NCI-H1694 (cell line): ENCODE results near the gene FBXL4.
A peak's percentile ranks its signal among the peaks of the same experiment; 100 is the strongest.

Experiments used
- DNase-seq: peaks from one replicate; lab custom pipeline; 2025; lab: John Stamatoyannopoulos, UW

Gene FBXL4

DNA sequence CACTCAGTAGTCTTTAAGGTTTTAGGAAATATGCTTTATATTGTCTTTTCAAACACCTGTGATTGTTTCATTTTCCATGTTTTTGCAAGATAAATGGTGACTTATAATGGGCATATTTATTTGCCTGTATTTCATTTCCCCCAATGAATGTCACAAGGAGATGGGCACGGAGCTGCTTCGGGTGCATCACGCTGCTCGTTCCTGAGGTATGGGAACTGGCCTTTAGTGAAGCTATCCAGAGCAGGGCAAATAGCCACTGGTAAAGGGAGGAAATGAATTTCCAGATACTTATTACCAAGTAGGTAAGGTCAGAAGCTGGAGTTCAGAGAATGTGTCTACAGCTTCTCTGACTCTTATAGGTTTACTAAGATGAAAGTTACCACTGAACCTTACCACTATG is 109.7 kb downstream of the FBXL4 start:
- no peak for DNase-seq

DNA sequence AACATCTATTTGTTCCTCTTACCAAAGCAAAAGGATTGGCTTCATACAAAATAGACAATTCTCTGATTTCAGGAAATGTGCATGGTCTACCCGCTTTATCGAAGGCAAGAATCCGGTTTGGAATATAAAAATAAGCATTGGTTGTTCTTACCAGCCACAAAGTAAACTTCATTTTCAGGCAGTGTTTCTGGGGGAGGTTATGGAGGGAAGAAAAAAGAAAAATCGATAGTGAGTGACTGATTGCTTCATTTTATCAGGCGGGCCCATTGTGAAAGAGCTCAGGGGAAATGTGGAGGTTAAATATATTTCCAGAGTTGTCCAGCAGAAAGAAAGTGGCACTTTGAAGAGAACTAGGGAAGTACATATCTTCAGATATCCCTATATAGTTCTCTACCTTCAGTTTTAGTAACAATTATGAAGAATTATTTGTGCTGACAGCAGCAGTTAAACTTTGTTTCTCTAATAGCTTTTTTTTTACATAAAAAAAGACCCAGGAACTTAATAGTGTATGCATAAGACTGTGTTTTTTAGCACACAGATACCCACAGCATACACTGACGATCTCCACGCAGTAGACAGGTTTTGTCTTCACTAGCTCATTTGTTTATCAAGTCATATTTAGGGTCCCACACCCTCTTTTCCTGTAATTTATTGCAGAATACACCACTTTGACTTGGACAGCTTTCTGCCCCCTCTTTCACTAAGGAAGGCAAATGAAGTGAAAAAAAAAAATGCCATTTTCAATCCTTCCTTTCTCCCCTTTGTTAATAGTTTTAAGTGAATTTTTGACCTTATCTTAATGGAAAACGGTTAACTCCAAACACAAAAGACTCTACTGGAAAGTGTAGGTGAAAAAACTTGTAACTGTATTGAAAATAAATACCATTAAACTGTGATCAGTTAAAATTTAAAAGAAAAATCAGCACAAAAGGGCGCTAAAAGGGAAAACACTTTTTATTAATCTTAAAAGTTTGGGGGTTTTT is 110.5 kb downstream of the FBXL4 start:
- DNase-seq: no peak

DNA sequence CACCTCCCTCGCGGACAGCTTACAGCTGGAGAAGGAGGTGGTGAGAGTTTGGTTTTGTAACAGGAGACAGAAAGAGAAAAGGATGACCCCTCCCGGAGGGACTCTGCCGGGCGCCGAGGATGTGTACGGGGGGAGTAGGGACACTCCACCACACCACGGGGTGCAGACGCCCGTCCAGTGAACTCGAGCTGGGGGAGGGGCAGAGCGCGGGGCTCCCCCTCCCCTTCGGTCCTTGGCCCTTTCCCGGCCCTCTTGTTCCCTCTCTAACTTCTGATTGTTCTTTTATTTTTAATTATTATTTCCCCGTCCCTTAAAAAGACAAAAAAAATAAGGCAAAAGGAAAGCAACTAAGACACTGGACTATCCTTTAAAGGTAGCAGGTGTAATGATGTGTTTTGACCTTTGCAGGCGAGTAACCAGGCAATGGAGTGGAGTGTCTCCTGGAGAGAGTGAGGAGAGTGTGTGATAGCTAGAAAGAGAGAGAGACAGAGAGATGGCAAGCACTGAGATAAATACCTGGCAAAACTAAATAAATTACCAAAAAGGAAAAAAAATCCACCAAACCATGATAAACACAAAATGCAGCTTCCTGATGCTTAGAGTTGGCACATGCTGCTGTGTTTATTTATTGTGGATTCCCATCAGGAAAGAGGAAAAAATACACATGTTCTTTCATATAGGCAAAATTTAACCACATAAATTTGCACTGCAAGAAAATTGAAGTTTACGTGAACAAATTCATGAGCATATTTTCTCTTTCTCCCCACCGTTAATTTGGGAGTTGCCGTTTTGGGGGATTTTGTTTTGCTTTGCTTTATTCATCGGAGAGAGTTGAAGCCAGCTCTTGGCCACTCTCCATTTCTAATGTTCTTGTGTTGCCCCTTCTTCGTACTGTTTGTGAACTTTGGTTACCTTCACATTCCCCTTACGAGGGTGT is 111.5 kb downstream of the FBXL4 start:
- no peak for DNase-seq

DNA sequence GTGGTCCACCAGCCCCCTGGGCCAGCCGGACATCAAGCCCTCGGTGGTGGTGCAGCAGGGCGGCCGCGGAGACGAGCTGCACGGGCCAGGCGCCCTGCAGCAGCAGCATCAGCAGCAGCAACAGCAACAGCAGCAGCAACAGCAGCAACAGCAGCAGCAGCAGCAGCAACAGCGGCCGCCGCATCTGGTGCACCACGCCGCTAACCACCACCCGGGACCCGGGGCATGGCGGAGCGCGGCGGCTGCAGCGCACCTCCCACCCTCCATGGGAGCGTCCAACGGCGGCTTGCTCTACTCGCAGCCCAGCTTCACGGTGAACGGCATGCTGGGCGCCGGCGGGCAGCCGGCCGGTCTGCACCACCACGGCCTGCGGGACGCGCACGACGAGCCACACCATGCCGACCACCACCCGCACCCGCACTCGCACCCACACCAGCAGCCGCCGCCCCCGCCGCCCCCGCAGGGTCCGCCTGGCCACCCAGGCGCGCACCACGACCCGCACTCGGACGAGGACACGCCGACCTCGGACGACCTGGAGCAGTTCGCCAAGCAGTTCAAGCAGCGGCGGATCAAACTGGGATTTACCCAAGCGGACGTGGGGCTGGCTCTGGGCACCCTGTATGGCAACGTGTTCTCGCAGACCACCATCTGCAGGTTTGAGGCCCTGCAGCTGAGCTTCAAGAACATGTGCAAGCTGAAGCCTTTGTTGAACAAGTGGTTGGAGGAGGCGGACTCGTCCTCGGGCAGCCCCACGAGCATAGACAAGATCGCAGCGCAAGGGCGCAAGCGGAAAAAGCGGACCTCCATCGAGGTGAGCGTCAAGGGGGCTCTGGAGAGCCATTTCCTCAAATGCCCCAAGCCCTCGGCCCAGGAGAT is 112.4 kb downstream of the FBXL4 start:
- DNase-seq: no peak

DNA sequence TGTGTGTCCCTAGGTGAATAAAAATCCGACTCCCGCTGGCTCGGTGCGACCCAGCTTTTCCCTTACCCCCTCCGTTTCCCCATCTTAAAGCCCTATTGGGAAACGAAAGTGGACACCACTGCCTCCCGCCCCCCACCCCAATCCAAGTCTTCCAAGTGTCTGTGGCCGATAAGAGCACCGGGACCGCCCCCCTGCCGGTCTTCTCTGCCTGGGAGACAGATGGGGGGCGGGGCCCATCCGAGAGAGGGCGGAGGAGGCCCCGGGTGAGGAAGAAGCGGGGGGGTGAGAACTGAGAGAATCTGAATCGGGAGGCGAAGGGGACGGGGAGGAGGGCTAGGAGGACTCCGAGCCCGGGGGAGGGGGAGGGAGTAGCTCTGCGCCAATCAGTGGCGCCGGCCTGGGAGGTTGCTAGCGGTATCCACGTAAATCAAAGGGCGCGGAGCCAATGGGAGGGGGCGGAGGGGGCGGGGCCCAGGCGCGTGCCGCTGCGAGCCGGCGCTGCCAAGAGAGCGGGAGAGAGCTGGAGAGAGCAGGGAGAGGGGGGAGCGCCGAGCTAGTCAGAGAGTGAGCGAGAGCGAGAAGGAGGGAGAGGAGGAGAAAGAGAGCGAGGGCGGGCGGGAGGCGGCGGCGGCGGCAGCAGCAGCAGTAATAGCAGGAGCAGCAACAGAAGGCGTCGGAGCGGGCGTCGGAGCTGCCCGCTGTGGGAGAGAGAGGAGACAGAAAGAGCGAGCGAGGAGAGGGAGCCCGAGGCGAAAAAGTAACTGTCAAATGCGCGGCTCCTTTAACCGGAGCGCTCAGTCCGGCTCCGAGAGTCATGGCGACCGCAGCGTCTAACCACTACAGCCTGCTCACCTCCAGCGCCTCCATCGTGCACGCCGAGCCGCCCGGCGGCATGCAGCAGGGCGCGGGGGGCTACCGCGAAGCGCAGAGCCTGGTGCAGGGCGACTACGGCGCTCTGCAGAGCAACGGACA is 113.4 kb downstream of the FBXL4 start, which contains the start of gene POU3F2:
Gene POU3F2, plus strand, starts transcription at position 515 of the 972 bp plus-strand sequence. Its CDS starts 300 bp downstream, at position 815.
- peak; percentile 60 for DNase-seq

DNA sequence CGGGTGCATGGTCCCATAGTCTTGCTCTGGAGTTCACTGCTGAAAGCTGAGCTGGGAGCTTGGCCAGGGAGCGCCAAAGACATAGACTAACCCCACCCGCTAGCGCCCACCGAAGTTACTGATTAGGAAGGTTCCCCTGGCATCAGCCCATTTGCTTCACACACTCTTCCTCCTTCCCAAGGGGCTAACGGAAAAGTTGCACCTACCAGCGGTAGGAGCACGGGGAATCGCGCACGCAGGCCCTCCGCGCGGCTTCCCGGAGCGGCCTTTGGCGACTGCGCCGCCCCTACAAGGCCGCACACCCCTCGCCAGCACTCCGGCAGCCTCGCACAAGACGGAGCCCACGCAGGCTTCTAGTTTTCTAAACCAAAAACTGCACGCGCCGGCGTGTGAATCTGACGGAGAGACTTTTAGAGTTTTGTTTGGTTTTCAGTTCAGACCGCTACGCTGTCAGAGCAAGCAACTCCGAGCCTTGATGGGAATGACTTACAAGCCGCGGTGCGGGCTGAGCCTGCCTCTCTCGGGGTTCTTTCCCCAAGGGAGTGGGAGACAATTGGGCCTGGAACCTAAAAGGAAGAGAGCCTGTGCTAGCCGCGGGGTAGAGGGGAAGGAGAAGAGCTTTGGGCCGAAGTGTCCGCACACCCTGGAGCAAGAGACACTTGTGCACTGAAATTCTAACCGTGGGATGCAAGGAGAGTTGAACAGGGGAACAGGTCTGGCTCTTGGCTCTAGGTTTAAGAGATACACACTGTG is 114.3 kb downstream of the FBXL4 start:
- DNase-seq: no peak

DNA sequence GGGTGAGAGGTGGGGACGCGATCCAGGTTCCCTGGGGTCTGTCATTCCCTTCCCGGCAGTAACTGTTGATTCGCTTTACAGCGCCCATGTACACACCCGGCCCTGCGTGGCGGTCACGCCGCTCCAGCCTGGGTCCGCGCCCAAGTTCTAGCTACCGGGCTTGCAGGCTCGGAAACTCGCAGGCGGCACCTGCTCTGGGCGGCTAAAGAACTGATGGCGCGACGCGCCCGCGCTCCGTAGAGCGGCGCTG is 114.8 kb downstream of the FBXL4 start:
- DNase-seq: no peak

DNA sequence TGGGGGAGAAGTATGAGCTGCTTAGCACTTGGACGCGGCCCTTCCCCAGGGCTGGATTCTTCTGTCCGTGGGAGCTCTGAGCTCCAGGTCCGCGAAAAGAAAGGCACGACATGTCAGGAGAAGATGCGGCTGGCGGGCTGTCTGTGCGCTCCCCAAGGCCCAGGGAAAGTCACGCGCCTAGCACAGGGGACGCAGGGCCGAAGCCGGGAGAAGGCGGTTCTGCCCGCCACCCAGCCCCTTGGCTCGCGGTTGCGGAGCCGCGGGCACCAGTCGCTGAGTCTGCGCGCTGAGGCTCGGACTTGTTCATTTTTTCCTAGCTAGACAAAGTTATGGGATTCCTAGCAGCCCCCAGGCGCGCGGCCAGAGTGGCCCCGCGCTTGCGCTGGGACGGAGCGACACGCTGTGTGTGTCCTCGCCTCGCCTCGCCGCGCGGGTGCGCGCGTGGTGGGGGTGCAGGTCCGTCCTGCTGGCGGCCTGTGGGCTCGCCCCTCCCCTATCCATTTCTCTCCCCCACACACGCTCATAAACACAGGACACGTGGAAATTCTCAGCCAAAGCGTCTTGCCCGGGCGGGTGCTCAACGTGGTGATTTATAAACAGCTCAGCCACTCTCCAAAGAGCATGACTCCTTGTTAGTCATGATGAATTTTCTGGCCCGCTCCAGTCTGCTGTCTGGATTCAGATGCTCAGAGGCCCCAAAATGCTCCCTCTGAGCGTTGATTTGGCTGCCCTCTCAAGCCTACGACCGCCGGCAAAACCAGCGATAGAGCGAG is 115.3 kb downstream of the FBXL4 start:
- DNase-seq: no peak

DNA sequence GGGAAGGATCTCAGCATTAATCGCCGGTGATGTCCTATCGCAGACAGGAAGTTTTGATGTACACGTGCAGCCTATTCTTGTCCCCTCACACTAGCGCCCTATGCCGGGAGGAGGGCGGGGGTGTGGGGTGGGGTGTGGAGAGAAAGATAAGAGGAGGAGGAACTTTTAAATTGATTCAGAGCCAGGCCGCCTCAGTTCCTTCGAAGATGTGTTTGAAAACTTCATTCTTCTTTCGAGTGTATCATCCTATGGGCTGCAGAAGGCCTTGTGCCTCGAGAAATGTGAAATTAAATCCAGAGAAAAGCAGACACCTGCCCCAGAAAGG is 115.8 kb downstream of the FBXL4 start:
- no peak for DNase-seq

DNA sequence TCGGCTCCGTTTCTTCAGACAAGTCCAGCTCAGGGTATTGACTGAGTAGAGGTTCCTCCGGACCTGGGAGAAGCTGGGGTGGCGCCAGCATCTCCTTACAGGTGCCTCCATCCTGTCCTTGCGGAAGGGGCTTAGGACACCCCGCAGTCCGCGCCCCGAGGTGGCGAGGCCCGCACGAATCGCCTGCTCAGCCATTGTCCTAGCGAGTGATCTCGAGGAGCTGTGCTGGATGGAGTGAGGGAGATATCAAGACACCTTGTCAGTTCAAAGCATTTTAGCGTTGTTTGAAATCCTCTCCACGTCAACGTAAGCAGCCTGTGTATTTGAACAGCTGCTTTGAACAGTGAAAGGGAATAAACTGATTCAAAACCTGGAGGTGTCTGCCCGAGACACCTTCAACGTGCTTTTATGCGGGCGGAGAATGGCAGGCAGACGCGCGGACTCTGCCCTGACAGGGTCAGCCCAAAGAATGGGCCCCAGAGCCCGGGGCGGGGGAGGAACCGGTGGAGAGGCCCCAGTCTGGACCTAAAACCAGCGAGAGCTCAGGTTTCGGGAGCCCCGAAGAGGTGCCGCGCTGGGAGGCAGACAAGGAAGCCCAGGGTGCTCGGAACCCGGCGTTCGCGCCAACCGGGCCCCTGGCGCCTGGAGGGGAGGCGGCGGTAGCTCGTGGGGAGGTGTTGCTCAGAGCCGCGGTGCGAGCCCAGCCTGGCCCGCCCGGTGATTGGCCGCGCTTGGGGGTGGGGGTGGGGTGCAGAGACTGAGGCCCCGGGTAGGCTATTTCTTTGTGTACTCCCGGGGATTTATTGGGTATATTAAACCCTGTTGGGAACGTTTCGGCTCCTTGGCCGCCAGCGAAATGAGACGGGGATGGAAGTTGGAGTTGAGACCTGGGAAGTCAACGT is 116.4 kb downstream of the FBXL4 start:
- DNase-seq: no peak

DNA sequence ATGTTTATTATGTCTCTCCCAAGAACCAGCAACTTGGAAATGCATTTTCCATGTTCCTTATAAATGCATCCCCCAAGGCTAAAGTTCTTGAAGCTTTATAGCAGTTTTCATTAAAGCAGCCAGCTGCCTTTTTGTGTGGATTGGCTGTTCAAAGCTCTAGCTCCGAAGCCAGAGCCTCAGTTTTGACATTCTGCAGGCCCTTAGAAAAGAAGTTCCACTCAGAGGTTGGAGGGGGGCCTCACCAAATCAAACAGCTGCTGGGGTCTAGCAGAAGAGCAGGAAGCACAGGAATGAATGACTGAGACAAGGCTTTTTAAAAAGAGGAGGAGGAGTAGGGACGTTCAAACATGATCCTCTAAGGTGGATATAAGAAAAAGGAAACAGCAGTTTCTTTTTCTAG is 117.6 kb downstream of the FBXL4 start:
- no peak for DNase-seq

DNA sequence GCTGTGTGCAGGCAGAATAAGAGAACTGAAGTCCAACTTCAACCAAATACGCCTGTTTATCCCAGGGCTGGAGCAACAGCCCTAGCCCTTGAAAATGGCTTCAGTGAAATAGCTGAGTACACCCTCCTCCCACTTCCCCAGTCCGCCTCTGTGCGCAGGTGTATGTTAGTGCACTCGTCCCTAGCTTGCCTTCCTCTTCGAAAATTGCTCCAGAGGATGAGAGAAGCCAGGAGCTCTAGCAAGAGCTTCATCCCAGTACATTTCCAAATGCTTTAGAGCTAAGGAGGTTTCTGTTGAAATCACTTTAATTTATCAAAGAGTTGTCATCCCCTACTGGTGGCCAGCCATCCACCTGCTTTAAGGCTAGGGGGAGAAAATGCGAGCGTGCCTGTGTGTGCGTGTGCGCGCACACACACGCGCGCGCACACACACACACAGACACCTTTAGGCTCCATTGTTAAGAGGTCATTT is 118.8 kb downstream of the FBXL4 start:
- no peak for DNase-seq

DNA sequence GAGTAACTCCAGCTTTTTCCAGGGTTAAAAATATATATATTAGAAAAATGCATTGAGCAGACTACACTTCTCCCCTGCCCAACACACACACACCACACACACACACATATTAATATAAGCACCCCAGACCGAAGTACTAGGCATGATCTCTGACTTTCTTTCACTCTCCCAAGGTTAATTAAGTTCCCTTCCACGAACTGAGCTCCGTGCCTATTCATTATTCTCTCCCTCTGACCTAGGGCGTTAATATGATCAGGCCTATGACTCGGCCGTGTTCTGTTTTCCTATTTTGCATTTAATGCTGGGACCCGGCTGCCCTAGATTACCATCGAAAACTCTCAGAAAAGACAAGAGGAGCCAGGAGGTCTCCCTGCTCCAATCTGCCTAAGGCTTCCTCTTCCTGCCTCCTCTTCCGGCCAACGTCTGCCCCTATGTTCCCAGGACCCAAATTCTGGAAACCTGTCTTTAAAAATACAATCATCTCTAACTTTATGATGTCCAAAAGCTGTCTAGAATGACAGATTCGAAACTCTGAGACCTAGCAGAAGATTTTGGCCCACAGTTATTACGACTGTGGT is 119.4 kb downstream of the FBXL4 start:
- no peak for DNase-seq

DNA sequence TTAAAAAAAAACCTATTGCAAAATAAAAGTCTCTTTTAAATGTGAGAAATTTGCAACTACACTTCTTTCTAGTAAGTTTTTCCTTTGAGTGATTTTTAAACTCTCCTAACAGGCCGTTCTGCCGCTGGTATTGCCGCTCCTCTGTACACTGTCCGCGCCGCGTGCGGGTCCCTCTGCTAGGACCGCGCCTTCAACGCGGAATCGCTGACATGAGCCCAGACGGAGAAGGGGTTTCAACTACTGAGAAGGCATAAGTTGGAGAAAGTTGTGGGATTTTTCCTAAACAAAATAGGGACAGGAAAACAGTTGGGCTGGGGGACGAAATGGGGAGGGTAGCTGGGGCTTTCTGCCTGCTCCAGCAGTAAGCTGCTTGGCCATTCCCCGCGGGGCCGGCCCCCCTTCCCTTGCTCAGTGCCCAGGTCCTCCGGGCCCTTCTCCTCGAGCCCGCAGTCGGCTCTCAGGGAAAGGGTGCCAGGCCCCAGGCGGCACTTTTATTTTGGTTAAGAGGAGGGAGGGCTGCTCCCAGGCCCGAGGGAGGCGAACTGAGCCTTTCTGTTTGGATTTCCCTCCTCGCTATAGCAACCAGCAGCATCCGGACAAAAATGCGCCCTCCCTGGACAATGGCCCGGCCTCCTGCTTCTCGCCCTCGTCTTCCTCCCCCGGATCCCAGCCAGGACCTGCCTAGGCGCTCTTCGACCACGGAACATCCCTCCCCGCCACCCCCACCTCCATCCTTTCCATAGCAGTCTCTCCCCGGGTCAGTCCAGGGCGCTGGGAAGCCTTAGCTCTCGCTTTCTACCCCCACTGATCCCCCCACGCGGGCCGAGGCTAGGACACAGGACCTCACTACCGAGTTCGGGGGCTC is 120.2 kb downstream of the FBXL4 start:
- no peak for DNase-seq

DNA sequence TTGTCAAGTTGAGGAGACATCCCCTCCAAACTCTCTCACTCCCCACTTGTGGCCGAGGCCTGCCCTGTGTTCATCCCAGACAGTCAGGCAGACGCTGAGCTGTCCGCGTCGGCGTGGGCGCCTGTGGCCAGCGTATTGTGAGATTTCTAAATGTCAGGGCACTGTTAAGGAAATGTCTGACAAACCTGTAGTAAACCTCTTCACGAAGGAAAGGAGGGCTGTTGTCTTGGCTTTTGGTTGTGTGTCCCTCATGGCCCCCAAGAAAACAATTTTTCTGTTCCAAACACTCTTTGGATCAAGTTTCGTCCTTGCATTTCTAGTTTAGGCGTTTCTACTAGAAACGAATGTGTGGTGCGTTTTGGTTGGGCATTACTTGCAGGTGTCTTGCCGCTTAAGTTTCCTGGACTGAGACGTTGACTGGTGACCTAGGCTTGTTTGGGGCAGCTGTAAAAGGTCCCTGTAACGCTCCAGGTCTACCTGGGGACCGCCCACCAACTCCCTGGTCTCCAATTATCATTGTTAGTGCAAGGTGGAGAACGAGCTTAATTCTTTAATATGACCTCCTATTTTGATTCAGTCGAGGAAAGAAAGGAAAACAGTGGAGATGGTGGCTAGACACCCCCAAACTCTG is 122.0 kb downstream of the FBXL4 start:
- no peak for DNase-seq

DNA sequence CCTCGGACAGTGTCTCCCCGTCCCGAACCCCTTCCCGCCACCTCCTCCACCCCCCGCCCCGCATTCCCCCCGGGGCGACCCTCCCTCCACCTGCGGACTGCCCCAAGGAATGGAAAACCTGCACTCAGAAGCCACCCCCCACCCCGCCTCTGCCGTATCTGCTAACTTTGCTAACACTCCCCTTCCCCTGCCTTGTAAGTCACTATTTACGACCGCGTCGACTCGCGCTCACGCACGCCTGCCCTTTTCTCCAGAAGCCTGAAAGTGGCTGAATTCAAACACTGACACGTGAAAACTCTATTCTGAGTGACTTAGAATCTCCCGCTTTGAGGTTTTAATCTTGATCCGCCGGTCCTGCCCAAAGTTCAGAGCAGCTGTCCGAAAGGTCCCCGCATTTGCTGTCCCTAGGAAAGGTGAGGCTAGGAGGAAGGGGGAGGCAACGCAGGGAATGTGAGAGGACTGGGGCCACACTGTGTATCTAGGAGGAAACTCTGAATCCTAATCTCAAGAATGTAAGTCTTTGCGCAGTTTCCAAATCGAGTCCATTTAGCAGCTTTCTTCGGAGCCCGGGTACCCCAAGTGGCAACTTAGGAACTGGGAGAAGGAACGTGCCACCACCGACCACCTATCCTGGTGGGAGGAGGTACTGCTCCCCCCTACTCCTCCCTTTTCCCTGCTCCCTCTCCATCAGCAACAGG is 122.7 kb downstream of the FBXL4 start:
- no peak for DNase-seq
